AG04449 (cell line): ENCODE data around the gene ZNF14.
"Not testable (repeated sequence)": the region's sequence is repeated elsewhere in the genome, so short reads cannot be mapped to it uniquely, and the experiment has no call there.

Experiments used
- CTCF ChIA-PET: fragments of 350-600 bp; formaldehyde crosslinking; extraction: SDS; loops from one replicate; lab custom pipeline; 2021; ENCODE audit warnings: antibody characterized with exemption; lab: Yijun Ruan, JAX
- POLR2A ChIA-PET: fragments of 400-600, 350-600 bp; formaldehyde crosslinking; extraction: SDS; loops from one replicate; lab custom pipeline; 2020; ENCODE audit warnings: antibody characterized with exemption, inconsistent platforms; lab: Yijun Ruan, JAX
- DNase-seq: peaks from one replicate; pipeline ENCODE4 v3.0.0-alpha.2; 2010; ENCODE audit warnings: low read depth, low spot score
- H3K4me3 ChIP-seq: 2 replicates; pipeline ENCODE4 v1.5.1; 2011; ENCODE audit warnings: low read depth, mild to moderate bottlenecking, control low read depth, low read length
- TF ChIP-seq, protein P1 (sequence below): IDR thresholded peaks from one replicate; pipeline ENCODE4 v1.5.1; 2011; ENCODE audit warnings: mild to moderate bottlenecking, moderate library complexity, low read length, control low read depth, inconsistent platforms; ENCODE audit not compliant: insufficient read depth; ENCODE audit errors: missing control alignments

Gene ZNF14

DNA sequence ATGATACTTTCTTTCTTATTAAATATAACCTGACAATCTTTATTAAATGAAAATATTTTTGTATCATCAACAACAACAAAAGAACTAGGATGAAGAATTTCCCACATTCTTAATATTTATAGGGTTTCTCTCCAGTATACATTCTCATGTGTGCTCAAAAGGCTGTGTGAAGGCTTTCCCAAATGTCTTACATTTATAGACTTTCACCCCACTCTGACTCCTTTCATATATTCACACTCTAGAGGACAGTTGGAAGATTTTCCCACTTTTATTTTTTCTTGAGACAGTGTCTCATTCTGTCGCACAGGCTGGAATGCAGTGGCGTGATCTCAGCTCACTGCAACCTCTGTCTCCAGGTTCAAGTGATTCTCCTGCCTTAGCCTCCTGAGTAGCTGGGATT lies 22.4 kb downstream of the ZNF14 start:
- ChIA-PET CTCF (no interaction called here), POLR2A (no interaction called here)
- TF ChIP-seq, protein P1, sequence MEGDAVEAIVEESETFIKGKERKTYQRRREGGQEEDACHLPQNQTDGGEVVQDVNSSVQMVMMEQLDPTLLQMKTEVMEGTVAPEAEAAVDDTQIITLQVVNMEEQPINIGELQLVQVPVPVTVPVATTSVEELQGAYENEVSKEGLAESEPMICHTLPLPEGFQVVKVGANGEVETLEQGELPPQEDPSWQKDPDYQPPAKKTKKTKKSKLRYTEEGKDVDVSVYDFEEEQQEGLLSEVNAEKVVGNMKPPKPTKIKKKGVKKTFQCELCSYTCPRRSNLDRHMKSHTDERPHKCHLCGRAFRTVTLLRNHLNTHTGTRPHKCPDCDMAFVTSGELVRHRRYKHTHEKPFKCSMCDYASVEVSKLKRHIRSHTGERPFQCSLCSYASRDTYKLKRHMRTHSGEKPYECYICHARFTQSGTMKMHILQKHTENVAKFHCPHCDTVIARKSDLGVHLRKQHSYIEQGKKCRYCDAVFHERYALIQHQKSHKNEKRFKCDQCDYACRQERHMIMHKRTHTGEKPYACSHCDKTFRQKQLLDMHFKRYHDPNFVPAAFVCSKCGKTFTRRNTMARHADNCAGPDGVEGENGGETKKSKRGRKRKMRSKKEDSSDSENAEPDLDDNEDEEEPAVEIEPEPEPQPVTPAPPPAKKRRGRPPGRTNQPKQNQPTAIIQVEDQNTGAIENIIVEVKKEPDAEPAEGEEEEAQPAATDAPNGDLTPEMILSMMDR = no peak
- no peak for DNase-seq
- no peak overlapping the region for H3K4me3 ChIP-seq

DNA sequence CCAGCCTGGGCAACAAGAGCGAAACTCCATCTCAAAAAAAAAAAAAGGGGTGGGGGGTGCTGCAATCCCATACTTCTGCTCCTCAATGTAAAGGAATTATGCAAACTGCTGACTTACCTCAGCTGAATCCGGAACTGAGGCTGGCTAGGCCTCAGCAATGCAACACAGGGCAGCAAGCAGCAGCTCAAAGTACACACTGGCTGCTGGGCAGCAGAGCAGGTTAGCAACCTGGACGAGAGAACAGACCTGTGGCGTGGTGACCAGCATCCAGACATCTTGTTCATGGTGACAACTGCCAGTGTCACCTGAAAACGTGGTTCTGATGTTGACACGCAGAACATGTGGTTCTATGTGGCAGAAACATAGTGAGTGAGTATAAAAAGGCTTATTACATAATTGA lies 28.1 kb downstream of the ZNF14 start:
- POLR2A ChIA-PET = no interaction called here
- TF ChIP-seq, protein P1 = no peak
- CTCF ChIA-PET = no interaction called here
- no peak for DNase-seq
- H3K4me3 ChIP-seq = no peak overlapping the region

DNA sequence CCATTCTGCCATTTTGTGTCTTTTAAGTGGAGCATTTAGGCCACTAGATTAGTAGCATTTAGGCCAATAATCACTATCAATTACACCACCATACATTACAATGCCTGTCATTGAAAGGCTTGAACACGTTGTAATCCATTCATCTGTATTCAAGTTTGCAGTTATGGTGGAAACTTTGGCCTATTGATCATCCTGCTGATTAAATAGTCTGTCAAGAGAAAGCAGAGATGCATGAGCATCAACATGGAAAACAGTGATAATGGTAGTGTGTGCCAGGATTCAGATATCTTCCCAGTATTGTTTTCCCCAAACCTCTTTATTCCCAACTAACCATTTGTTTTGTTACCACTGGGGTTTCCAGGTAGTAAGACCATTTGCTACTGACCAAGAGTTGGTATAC lies 32.4 kb downstream of the ZNF14 start:
- POLR2A ChIA-PET, H3K4me3 ChIP-seq, DNase-seq, CTCF ChIA-PET: not testable (repeated sequence)

- no peak overlapping the region for H3K4me3 ChIP-seq
- POLR2A ChIA-PET = no interaction called here
- DNase-seq = no peak
- TF ChIP-seq, protein P1 = no peak
- CTCF ChIA-PET = no interaction called here
Observed at GRCh38 chr19:19697589-19697988, 35.3 kb downstream of the ZNF14 start.

DNA sequence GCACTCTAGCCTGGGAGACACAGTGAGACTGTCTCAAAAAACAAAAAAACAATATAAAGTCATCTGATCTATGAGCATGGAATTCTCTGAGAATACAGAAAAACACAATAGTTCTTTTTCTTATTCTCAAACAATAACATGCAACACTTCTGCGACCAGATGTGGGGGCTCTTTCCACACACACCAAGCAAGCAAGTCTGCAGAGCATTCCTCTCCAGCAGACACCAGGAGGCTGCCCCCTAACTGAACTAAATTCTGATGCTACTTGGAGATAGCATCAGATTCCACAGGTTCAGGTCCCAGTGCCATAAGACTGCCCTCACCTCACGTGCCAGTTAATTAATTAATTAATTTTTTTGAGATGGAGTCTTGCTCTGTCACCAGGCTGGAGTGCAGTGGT lies 36.5 kb downstream of the ZNF14 start:
- CTCF ChIA-PET = no interaction called here
- POLR2A ChIA-PET = no interaction called here
- TF ChIP-seq, protein P1 = no peak
- no peak overlapping the region for H3K4me3 ChIP-seq
- DNase-seq = no peak

DNA sequence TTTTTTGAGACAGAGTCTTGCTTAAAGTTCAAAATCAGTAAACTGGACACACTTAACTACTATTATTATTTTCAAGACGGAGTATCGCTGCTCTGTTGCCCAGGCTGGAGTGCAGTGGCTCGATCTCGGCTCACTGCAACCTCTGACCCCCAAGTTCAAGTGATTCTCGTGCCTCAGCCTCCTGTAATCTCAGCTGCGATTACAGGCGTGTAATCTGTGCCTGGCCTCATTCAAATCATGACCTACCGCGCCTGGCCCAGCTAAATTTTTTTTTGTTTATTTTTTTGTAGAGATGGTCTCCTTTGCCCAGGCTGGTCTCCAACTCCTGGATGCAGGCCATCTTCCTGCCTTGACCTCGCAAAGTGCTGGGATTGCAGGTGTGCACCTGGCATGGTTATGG lies 41.2 kb downstream of the ZNF14 start:
- ChIA-PET POLR2A (no interaction called here), CTCF (no interaction called here)
- no peak for DNase-seq

DNA sequence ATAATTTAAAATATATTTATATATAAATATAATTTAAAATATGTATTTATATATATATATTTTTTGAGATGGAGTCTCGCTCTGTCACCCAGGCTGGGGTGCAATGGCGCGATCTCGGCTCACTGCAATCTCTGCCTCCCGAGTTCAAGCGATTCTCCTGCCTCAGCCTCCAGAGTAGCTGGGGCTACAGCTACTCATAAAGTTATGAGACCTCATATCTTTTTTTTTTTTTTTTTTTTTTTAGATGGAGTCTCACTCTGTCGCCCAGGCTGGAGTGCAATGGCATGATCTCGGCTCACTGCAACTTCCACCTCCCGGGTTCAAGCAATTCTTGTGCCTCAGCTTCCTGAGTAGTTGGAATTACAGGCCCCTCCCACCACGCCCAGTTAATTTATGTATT lies 43.9 kb downstream of the ZNF14 start:
- POLR2A ChIA-PET, DNase-seq, CTCF ChIA-PET, H3K4me3 ChIP-seq: not testable (repeated sequence)

More for the DNA sequence above, 41.2 kb downstream of the ZNF14 start:
- H3K4me3 ChIP-seq = no peak overlapping the region
- TF ChIP-seq, protein P1 = no peak

DNA sequence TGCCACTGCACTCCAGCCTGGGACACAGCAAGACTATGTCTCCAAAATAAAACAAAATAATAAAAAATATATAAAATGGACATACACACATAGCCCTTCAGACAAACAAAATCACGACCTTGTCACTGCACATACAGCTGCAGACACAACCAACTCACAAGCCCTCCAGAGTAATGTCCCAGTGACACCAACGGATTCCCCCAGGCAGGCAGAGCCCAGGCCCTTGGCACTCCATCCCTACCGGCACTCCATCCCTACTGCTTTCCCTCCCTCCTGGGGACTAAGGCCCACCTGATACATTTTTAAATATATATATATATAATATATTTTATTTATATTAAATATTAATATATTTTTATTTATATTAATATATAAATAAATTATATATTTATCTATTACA lies 45.8 kb downstream of the ZNF14 start:
- ChIA-PET POLR2A (no interaction called here), CTCF (no interaction called here)
- TF ChIP-seq, protein P1 = no peak
- no peak for DNase-seq
- no peak overlapping the region for H3K4me3 ChIP-seq
